GM21528 (cell line): Measurements from ENCODE around the gene FAHD1.
"Not testable (repeated sequence)": the region's sequence is repeated elsewhere in the genome, so short reads cannot be mapped to it uniquely, and the experiment has no call there.

ENCODE experiments used
- ATAC-seq: cut with Tn5 transposase; IDR thresholded peaks from one replicate; pipeline ENCODE4 v1.9.1; 2021; ENCODE audit warnings: mild to moderate bottlenecking, moderate library complexity; ENCODE audit not compliant: unreplicated experiment, low FRiP score

The FAHD1 gene

GRCh38 chr16:1834096-1834495 is 7.1 kb downstream of the FAHD1 start:
- ATAC-seq = no peak

- no peak for ATAC-seq
Measured at GRCh38 chr16:1839554-1839953, 12.5 kb downstream of the FAHD1 start.

GRCh38 chr16:1845985-1846384 is 19.0 kb downstream of the FAHD1 start:
- ATAC-seq = no peak

GRCh38 chr16:1846416-1846815 is 19.4 kb downstream of the FAHD1 start:
- no peak for ATAC-seq

GRCh38 chr16:1850981-1851380 is 24.0 kb downstream of the FAHD1 start:
- ATAC-seq = no peak

- no peak for ATAC-seq
Measured at GRCh38 chr16:1851793-1852192, 24.8 kb downstream of the FAHD1 start.

GRCh38 chr16:1857433-1858097 is 30.6 kb downstream of the FAHD1 start:
- no peak for ATAC-seq

GRCh38 chr16:1858189-1858865 is 31.3 kb downstream of the FAHD1 start:
- no peak for ATAC-seq

GRCh38 chr16:1859650-1860049 is 32.6 kb downstream of the FAHD1 start:
- no peak for ATAC-seq

GRCh38 chr16:1861730-1862129 is 34.7 kb downstream of the FAHD1 start:
- ATAC-seq = no peak

GRCh38 chr16:1862394-1862793 is 35.4 kb downstream of the FAHD1 start:
- no peak for ATAC-seq

GRCh38 chr16:1863681-1864460 is 36.9 kb downstream of the FAHD1 start:
- no peak for ATAC-seq

- ATAC-seq = no peak
Measured at GRCh38 chr16:1865902-1866690, 39.1 kb downstream of the FAHD1 start.

GRCh38 chr16:1870365-1871082 is 43.5 kb downstream of the FAHD1 start:
- ATAC-seq = no peak

- ATAC-seq = no peak
Measured at GRCh38 chr16:1871974-1872635, 45.1 kb downstream of the FAHD1 start, which contains the start of gene MEIOB. Gene MEIOB (minus strand): TSS chr16:1872164. CDS start chr16:1868175, 3,989 bp downstream.

GRCh38 chr16:1874854-1875253 is 47.8 kb downstream of the FAHD1 start:
- no peak for ATAC-seq

GRCh38 chr16:1876066-1876465 is 49.1 kb downstream of the FAHD1 start:
- ATAC-seq = not testable (repeated sequence)

- no peak for ATAC-seq
Measured at GRCh38 chr16:1876468-1876867, 49.5 kb downstream of the FAHD1 start.

GRCh38 chr16:1877089-1877488 is 50.1 kb downstream of the FAHD1 start:
- ATAC-seq = no peak
